GM21526 (cell line): ENCODE data around the gene SLC16A3.

ENCODE experiments used
- ATAC-seq: cut with Tn5 transposase; IDR thresholded peaks from one replicate; pipeline ENCODE4 v1.9.1; 2021; ENCODE audit warnings: moderate library complexity; ENCODE audit not compliant: unreplicated experiment, low FRiP score

Gene SLC16A3

DNA sequence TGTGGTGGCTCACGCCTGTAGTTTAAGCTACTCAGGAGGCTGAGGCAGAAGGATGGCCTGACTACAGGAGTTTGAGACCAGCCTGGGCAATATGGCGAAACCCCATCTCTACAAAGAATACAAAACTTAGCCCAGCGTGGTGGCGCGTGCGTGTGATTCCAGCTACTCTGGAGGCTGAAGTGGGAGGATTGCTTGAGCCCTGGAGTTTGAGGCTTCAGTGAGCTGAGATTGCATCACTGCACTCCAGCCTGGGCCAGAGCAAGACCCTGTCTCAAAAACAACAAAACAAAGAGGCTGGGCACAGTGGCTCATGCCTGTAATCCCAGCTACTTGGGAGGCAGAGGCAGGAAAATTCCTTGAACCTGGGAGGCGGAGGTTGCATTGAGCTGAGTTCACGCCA, 51.7 kb downstream of the SLC16A3 start:
- no peak for ATAC-seq

DNA sequence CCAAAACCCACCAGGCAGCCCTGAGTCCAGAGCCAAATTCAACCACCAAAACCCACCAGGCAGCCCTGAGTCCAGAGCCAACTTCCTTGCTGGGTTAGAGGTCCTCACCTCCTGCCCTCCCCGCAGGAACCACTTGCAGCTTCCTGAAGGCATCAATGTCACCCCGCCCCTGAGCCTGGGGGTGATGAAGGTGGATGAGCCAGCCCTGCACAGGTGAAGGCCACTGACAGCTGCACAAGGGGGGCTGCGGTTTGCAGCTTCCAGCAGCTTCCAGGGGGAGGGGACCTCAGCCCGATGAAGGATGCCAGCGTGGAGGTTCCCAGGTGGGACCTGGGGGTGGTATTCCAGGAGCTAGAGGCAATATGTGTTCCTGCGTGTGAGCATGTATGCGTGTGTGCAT, 52.2 kb downstream of the SLC16A3 start:
- ATAC-seq: no peak

DNA sequence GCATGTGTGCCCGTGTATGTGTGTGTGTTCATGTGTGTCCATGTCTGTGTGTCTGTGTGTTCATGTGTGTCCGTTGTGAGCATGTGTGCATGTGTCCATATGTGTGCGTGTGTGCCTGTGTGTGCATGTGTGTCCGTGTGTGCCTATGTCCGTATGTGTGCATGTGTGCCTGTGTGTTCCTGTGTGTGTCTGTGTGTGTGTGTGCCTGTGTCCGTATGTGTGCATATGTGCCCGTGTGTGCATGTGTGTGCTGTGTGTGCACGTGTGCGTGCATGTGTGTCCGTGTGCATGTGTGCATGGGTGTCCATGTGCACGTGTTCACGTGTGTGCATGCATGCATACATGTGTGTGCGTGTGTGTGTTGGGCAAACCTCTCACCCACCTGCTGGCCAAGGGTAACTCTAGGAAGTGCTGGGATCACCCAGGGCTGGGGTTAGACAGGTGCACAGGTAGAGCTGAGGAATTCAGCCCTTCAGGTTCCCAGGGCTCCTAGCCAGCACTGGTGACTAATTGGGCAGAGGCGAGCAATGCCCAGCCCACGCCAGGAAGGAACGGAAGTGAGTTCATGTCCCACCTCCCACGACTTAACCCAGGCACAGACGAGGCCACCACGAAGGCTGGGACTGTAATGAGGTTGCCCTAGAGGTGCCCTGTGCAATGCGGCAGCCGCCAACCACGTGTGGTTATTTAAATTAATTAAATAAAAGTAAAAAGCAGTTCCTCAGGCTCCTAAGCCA, 52.8 kb downstream of the SLC16A3 start:
- ATAC-seq: no peak

DNA sequence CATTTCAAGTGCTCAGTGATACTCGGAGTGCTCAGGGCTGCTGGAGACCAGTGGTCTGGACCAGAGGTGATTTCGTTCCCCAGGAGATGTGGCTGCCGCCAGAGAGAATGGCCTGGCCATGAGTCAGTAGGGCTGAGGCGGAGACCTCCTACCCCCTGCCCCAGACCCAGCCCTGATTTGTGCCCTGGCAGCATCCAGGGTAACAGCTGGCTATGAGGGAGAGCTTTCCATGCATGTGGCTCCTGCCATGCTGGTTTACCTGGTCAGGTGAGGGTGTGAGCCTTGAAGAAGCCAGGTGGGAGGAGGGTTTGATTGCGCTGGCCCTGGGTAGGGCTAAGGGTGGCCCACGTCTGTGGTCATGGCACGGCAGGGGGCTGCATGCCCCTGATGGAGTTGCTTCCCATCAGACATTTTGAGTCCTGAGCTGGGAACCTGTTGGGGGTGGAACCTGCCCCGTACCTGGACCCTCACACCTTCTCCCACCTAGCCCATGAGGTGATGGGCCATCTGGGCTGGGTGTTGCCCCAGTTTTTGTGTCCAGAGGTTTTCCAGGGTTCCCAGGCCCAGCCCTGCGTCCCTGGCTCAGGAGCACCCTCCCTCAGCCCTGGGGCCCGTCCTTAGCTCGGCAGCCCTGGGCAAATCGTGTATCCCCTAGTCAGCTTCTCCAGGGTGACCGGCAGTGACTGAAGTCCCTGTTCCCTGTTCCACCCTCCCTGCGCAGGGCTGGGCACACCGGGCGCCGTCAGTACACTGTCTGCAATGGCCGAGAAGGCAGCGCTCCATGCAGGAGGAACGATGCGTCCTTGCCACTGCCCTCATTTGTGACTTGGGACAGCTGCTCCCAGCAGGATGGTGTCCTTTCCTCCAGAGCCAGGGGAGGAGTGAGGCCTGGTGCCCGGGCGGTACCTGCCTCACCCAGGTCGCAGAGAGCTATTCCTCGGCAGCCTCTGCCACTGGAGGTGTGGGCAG, 53.7 kb downstream of the SLC16A3 start:
- ATAC-seq: no peak

DNA sequence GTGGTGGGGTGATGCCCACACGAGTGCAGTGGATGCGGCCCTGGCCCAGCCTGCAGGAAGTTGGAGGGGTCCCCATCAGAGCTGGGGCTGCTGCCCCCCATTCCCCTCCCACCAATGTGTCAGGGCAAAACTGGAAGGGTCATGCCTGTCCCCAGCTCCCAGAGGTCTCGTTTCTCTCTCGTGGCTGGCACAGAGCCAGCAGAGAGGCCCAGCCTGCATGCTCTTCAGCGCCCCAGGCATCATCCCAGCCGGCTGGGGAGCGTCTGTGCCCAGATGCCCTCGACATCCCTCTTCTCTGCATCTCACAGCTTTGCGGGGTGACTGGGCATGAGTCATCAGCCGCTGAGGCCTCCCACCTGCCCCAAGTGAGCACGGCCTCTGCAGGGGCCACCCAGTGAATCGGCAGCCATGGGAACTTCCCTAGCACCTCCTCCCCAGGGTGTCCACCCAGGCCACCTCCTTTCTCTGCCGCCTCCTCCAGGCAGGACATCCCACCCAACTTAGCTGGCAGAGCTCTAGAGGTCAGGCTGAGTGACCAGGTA, 54.4 kb downstream of the SLC16A3 start:
- ATAC-seq: no peak

DNA sequence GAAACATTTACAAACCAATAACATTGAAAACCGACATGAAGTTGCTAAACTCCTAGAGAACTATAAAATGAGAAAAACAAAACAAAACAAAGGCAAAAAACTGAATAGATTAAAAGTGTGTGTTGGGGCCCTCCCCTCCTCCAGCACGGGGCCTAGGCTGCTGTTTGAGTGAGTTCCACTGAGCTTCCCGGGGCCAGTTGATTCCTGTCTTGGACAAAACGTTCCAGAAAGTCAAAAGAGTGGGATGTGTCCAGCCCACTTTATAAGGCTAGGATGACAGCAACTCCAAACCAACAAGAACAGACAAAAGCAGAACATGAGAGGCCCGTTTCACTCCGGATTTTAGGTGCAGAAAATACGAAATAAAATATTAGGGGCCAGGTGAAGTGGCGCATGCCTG, 56.3 kb downstream of the SLC16A3 start:
- no peak for ATAC-seq

DNA sequence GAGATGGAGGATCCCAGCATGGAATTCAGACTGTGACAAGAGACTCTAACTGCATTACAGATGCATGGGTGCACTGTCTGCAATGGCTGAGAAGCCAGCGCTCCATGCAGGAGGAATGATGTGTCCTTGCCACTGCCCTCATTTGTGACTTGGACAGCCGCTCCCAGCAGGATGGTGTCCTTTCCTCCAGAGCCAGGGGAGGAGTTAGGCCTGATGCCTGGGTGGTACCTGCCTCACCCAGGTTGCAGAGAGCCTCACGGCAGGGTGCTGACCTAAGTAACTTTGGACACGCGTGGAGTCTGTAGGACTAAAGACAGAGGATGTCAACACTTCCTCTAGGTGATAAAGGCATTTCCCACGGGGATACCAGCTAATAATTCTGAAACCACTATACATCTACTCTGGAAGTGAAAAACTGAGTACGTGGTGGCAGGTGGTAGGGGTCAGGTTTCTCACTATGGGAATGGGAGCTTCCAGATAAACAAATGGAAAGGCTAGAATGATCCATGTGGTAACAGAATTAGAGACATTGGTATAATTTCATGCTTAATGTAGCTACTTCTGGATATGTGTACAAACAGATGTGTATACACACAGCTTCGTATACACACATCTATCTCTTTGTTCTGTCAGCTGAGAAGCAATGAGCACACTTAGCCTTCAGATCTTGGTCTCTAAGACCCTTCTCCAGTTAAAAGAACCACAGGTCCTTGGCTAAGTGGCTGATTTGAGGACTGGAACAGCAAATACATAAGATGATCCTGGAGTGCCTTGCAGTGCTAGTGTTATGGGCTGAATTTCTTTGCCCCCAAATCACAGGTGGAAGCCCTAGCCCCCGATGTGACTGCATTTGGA, 58.4 kb downstream of the SLC16A3 start:
- no peak for ATAC-seq

DNA sequence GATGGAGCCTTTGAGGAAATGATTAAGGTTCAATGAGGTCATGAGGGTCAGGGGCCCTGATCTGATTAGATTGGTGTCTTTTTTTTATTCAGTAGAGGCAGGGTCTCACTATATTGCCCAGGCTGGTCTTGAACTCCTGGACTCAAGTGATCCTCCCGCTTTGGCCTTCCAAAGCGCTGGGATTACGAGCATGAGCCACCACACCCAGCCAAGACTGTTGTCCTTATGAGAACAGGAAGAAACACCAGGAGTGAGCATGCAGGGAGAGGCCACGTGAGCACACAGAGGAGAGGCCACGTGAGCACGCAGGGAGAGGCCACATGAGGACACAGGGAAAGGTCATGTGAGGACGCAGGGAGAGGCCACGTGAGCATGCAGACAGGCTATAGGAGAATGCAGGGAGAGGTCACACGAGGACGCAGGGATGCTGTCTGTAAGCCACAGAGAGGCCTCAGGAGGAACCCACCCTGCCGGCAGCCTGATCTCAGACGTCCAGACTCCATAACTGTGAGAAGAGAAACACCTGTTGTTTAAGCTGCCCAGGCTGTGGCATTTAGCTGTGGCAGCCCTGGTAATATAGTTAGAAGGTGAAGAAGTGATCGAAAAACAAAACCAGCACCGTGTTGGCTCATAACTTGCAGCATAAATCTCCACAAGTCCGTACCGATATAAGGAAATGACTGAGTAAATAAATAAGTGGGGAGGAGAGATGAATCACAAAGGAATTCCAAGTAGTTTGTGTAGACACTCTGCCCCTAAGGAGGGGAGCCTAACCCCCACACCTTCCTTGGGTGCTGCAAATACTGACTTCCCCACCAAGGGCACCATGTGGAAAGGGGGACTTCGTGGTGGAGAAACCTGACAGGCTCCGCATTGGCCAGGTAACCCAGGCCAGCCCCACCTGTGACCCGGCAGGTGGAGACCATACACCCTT, 59.3 kb downstream of the SLC16A3 start:
- ATAC-seq: no peak
